ENCODE measurements around the gene NFIC.
"Not testable (repeated sequence)": the region's sequence is repeated elsewhere in the genome, so short reads cannot be mapped to it uniquely, and the experiment has no call there.

Gene NFIC

GRCh38 chr19:3323658-3324057 is 42.7 kb upstream of the NFIC start:
- H3K9ac ChIP-seq (ENCODE audit: insufficient read length), result no peak overlapping the region
- no peaks in the 10 kb centered on the region for H3K9me3 ChIP-seq (ENCODE audit: low read depth, low read length)
- H3K36me3 ChIP-seq (ENCODE audit: insufficient read depth, low read length), result no peaks in the 10 kb centered on the region
- DNase-seq (ENCODE audit: low read depth, low spot score), result no peak
- no peak overlapping the region for H3K4me3 ChIP-seq
- H3K27ac ChIP-seq, result no peak overlapping the region
- TF ChIP-seq FOXP2 (optimal IDR thresholded peaks at IDR 0.05; ENCODE audit: control extremely low read depth, extremely low read length, insufficient read depth), result no peak
- TF ChIP-seq POLR2AphosphoS5 (IDR thresholded peaks at IDR 0.05; ENCODE audit: borderline replicate concordance, low read depth, low read length), result no peak
- TF ChIP-seq EZH2 (IDR thresholded peaks at IDR 0.05), result no peak

- Histone ChIP-seq H3K9me3 (ENCODE audit: low read depth, low read length) (no peaks in the 10 kb centered on the region), H3K27ac (no peak overlapping the region), H3K36me3 (ENCODE audit: insufficient read depth, low read length) (no peaks in the 10 kb centered on the region), H3K4me3 (no peak overlapping the region), H3K9ac (ENCODE audit: insufficient read length) (no peak overlapping the region)
- DNase-seq (ENCODE audit: low read depth, low spot score), result no peak
- TF ChIP-seq POLR2AphosphoS5 (IDR thresholded peaks at IDR 0.05; ENCODE audit: borderline replicate concordance, low read depth, low read length) (no peak), EZH2 (IDR thresholded peaks at IDR 0.05) (no peak), FOXP2 (optimal IDR thresholded peaks at IDR 0.05; ENCODE audit: control extremely low read depth, extremely low read length, insufficient read depth) (no peak)
Observed at GRCh38 chr19:3324405-3324856, 42.0 kb upstream of the NFIC start.

GRCh38 chr19:3325451-3325850 is 40.9 kb upstream of the NFIC start:
- H3K27ac ChIP-seq, result no peak overlapping the region
- no peak overlapping the region for H3K9ac ChIP-seq (ENCODE audit: insufficient read length)
- DNase-seq (ENCODE audit: low read depth, low spot score), result no peak
- TF ChIP-seq POLR2AphosphoS5 (IDR thresholded peaks at IDR 0.05; ENCODE audit: borderline replicate concordance, low read depth, low read length), result no peak
- no peak for TF ChIP-seq FOXP2 (optimal IDR thresholded peaks at IDR 0.05; ENCODE audit: control extremely low read depth, extremely low read length, insufficient read depth)
- no peak for TF ChIP-seq EZH2 (IDR thresholded peaks at IDR 0.05)
- H3K36me3 ChIP-seq (ENCODE audit: insufficient read depth, low read length), result no peaks in the 10 kb centered on the region
- H3K9me3 ChIP-seq (ENCODE audit: low read depth, low read length), result no peaks in the 10 kb centered on the region
- H3K4me3 ChIP-seq, result no peak overlapping the region

GRCh38 chr19:3328743-3329142 is 37.6 kb upstream of the NFIC start:
- no peak for DNase-seq (ENCODE audit: low read depth, low spot score)
- Histone ChIP-seq H3K4me3 (no peak overlapping the region), H3K9ac (ENCODE audit: insufficient read length) (no peak overlapping the region), H3K9me3 (ENCODE audit: low read depth, low read length) (no peaks in the 10 kb centered on the region), H3K27ac (no peak overlapping the region), H3K36me3 (ENCODE audit: insufficient read depth, low read length) (no peaks in the 10 kb centered on the region)
- TF ChIP-seq FOXP2 (optimal IDR thresholded peaks at IDR 0.05; ENCODE audit: control extremely low read depth, extremely low read length, insufficient read depth) (no peak), EZH2 (IDR thresholded peaks at IDR 0.05) (no peak), POLR2AphosphoS5 (IDR thresholded peaks at IDR 0.05; ENCODE audit: borderline replicate concordance, low read depth, low read length) (no peak)

GRCh38 chr19:3330047-3330446 is 36.3 kb upstream of the NFIC start:
- Histone ChIP-seq H3K36me3 (ENCODE audit: insufficient read depth, low read length) (no peaks in the 10 kb centered on the region), H3K4me3 (no peak overlapping the region), H3K9ac (ENCODE audit: insufficient read length) (no peak overlapping the region), H3K9me3 (ENCODE audit: low read depth, low read length) (no peaks in the 10 kb centered on the region), H3K27ac (no peak overlapping the region)
- TF ChIP-seq FOXP2 (optimal IDR thresholded peaks at IDR 0.05; ENCODE audit: control extremely low read depth, extremely low read length, insufficient read depth), result no peak
- no peak for TF ChIP-seq POLR2AphosphoS5 (IDR thresholded peaks at IDR 0.05; ENCODE audit: borderline replicate concordance, low read depth, low read length)
- TF ChIP-seq EZH2 (IDR thresholded peaks at IDR 0.05), result no peak
- DNase-seq (ENCODE audit: low read depth, low spot score), result no peak

- H3K9me3 ChIP-seq (ENCODE audit: low read depth, low read length); H3K4me3 ChIP-seq; H3K9ac ChIP-seq (ENCODE audit: insufficient read length); H3K36me3 ChIP-seq (ENCODE audit: insufficient read depth, low read length); DNase-seq (ENCODE audit: low read depth, low spot score); H3K27ac ChIP-seq: not testable (repeated sequence)
Observed at GRCh38 chr19:3332232-3332631, 34.2 kb upstream of the NFIC start.

- no peak for DNase-seq (ENCODE audit: low read depth, low spot score)
- Histone ChIP-seq H3K36me3 (ENCODE audit: insufficient read depth, low read length) (no peaks in the 10 kb centered on the region), H3K27ac (no peak overlapping the region), H3K4me3 (no peak overlapping the region), H3K9ac (ENCODE audit: insufficient read length) (no peak overlapping the region), H3K9me3 (ENCODE audit: low read depth, low read length) (no peaks in the 10 kb centered on the region)
- no peak for TF ChIP-seq FOXP2 (optimal IDR thresholded peaks at IDR 0.05; ENCODE audit: control extremely low read depth, extremely low read length, insufficient read depth)
- no peak for TF ChIP-seq EZH2 (IDR thresholded peaks at IDR 0.05)
- no peak for TF ChIP-seq POLR2AphosphoS5 (IDR thresholded peaks at IDR 0.05; ENCODE audit: borderline replicate concordance, low read depth, low read length)
Observed at GRCh38 chr19:3333020-3333583, 33.3 kb upstream of the NFIC start.

GRCh38 chr19:3333662-3334061 is 32.7 kb upstream of the NFIC start:
- no peak overlapping the region for H3K27ac ChIP-seq
- no peaks in the 10 kb centered on the region for H3K9me3 ChIP-seq (ENCODE audit: low read depth, low read length)
- no peaks in the 10 kb centered on the region for H3K36me3 ChIP-seq (ENCODE audit: insufficient read depth, low read length)
- no peak for DNase-seq (ENCODE audit: low read depth, low spot score)
- no peak overlapping the region for H3K9ac ChIP-seq (ENCODE audit: insufficient read length)
- TF ChIP-seq FOXP2 (optimal IDR thresholded peaks at IDR 0.05; ENCODE audit: control extremely low read depth, extremely low read length, insufficient read depth), result no peak
- TF ChIP-seq POLR2AphosphoS5 (IDR thresholded peaks at IDR 0.05; ENCODE audit: borderline replicate concordance, low read depth, low read length), result no peak
- no peak for TF ChIP-seq EZH2 (IDR thresholded peaks at IDR 0.05)
- no peak overlapping the region for H3K4me3 ChIP-seq

- H3K4me3 ChIP-seq; H3K27ac ChIP-seq; DNase-seq (ENCODE audit: low read depth, low spot score); H3K9me3 ChIP-seq (ENCODE audit: low read depth, low read length); H3K9ac ChIP-seq (ENCODE audit: insufficient read length); H3K36me3 ChIP-seq (ENCODE audit: insufficient read depth, low read length): not testable (repeated sequence)
Observed at GRCh38 chr19:3334749-3335430, 31.5 kb upstream of the NFIC start.

Data from SK-N-MC (cell line).